ENCODE measurements around the gene RHEBL1.

The RHEBL1 gene, protein sequence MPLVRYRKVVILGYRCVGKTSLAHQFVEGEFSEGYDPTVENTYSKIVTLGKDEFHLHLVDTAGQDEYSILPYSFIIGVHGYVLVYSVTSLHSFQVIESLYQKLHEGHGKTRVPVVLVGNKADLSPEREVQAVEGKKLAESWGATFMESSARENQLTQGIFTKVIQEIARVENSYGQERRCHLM

DNA sequence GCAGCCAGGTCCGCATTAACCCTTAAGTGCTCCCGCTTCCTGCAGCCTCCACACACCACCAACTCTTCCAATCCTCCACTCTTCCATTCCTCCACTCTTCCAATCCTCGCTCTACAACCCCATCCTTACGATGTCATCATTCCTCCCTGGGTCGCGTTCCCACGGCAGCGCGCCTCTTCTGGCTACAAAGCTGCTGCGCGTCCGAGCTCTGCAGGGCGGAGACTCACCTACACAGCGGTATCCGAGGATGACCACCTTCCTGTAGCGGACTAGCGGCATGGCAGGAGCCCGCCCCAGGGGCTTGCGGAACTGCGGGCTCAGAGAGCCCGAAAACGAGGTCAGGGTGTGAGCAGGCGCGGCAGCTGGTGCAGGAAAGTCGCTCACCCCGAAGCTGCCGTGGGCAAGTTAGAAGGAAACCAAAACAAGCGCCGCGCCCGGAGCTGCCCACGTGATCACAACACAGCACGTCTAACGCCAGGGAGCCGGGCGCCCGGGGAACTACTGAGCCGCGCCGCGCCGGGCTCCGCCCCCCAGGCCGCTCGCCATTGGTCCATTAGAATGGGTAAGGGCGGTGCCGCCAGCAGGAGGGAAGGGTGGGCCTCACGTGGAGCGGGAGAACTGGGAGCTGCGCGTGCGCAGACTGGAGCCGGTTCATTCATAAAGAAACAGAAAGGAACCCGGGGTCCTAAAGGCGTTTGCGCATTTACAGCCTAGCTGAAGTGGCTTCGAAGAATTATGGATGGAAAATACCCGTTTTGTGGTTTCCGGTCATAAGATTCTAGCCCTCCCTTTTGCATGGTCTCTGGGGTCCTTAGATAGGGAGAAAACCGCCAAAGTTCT, at the start of gene RHEBL1:
RHEBL1 (minus strand) TSS at position 473 of the 840 bp plus-strand sequence; CDS start at position 279, 194 bp downstream.
- DNase-seq (ENCODE audit: low spot score), result peak; percentile 98
- TF ChIP-seq, protein P1, sequence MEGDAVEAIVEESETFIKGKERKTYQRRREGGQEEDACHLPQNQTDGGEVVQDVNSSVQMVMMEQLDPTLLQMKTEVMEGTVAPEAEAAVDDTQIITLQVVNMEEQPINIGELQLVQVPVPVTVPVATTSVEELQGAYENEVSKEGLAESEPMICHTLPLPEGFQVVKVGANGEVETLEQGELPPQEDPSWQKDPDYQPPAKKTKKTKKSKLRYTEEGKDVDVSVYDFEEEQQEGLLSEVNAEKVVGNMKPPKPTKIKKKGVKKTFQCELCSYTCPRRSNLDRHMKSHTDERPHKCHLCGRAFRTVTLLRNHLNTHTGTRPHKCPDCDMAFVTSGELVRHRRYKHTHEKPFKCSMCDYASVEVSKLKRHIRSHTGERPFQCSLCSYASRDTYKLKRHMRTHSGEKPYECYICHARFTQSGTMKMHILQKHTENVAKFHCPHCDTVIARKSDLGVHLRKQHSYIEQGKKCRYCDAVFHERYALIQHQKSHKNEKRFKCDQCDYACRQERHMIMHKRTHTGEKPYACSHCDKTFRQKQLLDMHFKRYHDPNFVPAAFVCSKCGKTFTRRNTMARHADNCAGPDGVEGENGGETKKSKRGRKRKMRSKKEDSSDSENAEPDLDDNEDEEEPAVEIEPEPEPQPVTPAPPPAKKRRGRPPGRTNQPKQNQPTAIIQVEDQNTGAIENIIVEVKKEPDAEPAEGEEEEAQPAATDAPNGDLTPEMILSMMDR (IDR thresholded peaks at IDR 0.05; ENCODE audit: borderline replicate concordance, control extremely low read depth, extremely low read depth, insufficient read depth, missing control alignments), result peak; percentile 41
- in situ Hi-C loops (cut with MboI; ENCODE audit: low sequenced_read_pairs, unreplicated experiment), result loop anchor here (10.0 kb wide), 1 partner anchor 165 kb away; no protein-coding TSS in a partner anchor

DNA sequence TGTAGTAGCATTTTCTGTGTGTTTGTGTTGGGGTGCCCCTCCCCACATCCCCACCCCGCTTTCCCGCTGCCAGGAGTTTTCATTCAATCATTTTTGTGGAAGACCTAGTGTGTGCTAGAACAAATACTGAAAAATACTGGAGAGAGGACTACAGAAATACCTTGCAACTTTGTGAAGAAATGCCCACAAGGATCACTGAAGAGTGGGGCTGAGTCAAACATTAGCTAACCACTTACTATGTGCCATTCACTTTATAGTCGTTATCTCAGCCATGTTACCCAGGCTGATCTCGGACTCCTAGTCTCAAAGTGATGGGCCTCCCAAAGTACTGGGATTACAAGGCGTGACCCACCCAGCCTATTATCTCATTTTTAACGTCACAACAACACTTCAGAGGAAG, 41.4 kb upstream of the RHEBL1 start:
- TF ChIP-seq, protein P1 (IDR thresholded peaks at IDR 0.05; ENCODE audit: borderline replicate concordance, control extremely low read depth, extremely low read depth, insufficient read depth, missing control alignments), result no peak
- in situ Hi-C loops (cut with MboI; ENCODE audit: low sequenced_read_pairs, unreplicated experiment), result no loop called here
- peak; percentile 50 for DNase-seq (ENCODE audit: low spot score)

DNA sequence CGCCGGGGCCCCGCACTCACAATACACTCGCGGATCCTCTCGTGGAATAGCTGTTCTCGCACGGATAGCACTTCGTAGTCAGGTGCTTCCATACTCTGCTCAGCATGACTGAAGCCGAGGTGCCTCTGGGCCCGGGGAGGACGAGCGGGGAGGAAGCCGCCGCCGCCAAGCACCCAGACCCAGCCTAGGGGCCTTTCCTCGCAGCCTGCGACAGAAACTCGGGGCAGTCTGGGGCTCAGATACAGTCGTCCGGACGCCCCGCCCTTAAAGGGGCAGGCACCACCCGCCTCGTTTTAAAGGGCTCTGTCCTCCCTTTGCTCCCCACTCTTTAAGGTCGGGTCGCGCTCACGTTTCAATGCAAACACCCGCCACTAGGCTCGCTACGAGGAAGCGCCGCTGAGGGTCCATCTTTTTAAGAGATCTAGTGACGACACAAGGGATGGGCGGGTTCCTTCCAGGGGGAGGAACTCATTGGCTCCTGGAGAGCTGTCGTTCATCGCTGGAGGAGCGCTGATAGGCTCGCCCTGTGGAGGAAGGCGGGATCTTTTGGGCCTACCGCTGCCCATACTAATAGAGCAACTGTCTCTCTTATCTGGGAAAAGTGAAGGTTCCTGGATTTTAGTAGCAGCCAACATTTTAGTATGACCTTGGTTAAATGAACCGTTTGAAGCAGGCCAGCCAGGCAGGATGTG, 40.8 kb upstream of the RHEBL1 start, which contains the start of gene LMBR1L:
LMBR1L (minus strand) TSS at position 384 of the 692 bp plus-strand sequence; CDS start at position 92, 292 bp downstream.
- in situ Hi-C loops (cut with MboI; ENCODE audit: low sequenced_read_pairs, unreplicated experiment), result no loop called here
- TF ChIP-seq, protein P1 (IDR thresholded peaks at IDR 0.05; ENCODE audit: borderline replicate concordance, control extremely low read depth, extremely low read depth, insufficient read depth, missing control alignments), result no peak
- peak; percentile 99 for DNase-seq (ENCODE audit: low spot score)

DNA sequence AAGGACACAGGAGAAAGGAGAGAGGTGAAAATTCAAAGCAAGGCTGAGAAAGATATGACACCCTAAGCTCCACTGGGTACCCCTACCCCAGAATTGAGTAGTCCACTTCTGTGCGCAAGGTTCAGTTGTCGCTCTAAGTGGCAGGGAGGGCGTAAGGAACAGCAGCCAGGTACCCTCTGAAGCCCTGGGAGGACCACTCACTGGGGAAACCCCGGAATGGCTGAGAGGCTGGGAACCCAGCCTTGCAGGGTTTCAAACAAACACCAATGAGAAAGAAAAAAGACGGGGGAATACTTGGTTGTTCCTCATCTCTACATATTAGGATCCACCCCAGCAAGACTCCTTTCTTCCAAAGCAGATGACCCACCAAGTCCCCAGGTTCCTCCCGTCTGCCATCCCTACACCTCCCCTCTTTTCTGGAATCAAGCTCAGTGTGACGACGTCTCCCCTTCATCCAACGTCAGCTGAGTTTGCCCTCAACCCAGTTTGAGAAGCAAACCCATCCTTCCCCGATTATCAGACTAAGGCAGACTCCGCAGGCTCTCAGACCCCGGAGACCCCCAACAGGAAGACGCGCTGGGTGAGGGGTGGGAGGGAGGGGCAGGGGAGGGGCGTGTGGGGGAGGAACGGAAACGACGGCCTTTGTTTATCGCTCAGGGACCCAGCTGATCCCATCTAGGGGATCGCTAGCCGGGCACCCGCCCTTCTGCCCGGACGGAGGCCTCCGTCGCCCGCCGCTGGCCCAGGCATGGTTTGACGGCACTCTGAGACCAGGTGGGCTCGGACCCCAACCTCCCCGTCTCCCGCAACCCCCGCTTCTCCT, 40.1 kb upstream of the RHEBL1 start:
- TF ChIP-seq, protein P1 (IDR thresholded peaks at IDR 0.05; ENCODE audit: borderline replicate concordance, control extremely low read depth, extremely low read depth, insufficient read depth, missing control alignments), result no peak
- in situ Hi-C loops (cut with MboI; ENCODE audit: low sequenced_read_pairs, unreplicated experiment), result no loop called here

DNA sequence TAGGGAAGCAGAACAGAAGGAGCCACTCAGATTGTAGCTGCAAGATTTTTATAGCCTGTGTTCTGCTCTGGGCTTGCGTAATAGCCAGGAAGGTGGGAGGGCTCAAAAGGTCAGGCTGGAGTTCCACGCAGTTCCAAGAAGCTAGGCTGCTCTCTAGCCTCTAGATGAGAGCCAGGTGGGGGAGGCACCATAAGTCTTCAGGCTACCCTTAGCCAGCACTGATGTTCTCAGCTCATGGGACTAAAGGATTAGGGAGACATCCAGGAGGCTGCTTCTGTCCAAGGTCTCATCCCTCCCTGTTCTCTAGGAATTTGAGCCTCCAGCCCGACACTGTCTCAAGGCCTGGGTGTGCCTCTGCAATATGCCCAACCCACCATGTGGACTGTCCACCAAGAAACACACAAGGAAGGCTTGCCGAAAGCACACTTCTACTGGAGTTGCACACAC, 39.2 kb upstream of the RHEBL1 start:
- no peak for DNase-seq (ENCODE audit: low spot score)
- in situ Hi-C loops (cut with MboI; ENCODE audit: low sequenced_read_pairs, unreplicated experiment), result no loop called here
- TF ChIP-seq, protein P1 (IDR thresholded peaks at IDR 0.05; ENCODE audit: borderline replicate concordance, control extremely low read depth, extremely low read depth, insufficient read depth, missing control alignments), result no peak

More for the DNA sequence above, 40.1 kb upstream of the RHEBL1 start:
- DNase-seq (ENCODE audit: low spot score), result peak; percentile 51

Data from GM13976 (cell line).